GM19468 (cell line): Measurements from ENCODE around the gene ZNF785.
"Not testable (repeated sequence)": the region's sequence is repeated elsewhere in the genome, so short reads cannot be mapped to it uniquely, and the experiment has no call there.

Experiments used
- ATAC-seq: cut with Tn5 transposase; IDR thresholded peaks from one replicate; pipeline ENCODE4 v1.9.1; 2021; ENCODE audit warnings: mild to moderate bottlenecking, moderate library complexity, moderate number of reproducible peaks; ENCODE audit not compliant: unreplicated experiment; ENCODE audit errors: extremely low read depth

ZNF785 gene

DNA sequence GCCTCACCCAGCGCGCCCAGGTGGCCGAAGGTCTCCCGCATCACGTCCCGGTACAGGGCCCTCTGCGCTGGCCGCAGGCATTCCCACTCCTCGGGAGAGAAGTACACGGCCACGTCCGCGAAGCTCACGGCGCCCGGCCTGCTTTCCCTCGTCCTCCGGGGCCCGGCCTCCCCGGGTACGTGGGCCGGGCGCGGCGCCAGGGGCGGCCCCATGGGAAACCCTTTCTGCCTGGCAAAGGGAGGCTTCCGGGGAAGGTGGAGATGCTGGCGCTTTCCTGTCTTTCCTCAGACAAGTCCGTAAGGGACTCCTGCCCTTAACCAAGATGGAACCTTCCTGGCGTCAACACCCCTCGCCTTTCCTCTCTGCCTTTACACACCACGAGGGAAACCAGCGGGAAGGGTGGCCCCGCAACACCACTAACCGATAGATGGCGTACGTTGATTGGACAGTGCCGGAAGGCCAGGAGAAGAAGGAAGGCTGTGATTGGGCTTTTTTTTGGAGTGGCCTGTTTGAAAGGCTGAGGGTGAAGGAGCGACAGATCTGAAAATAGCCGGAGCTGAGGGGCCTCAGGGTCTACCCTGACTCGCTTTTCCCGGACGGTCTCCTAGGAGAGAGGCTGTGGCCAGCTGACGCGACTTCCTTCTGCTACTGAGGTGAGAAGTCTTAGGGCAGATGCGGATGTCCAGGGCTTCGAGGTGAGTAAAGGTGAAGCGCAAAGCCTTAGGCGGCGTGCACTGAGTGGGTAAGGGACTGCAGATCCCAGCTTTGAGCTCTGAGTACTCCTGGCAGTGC, at the start of gene ZNF785:
TSS of gene ZNF785 (minus strand) at position 298 of the 792 bp plus-strand sequence. CDS start at position 212, 86 bp downstream.
- peak; percentile 85 for ATAC-seq

DNA sequence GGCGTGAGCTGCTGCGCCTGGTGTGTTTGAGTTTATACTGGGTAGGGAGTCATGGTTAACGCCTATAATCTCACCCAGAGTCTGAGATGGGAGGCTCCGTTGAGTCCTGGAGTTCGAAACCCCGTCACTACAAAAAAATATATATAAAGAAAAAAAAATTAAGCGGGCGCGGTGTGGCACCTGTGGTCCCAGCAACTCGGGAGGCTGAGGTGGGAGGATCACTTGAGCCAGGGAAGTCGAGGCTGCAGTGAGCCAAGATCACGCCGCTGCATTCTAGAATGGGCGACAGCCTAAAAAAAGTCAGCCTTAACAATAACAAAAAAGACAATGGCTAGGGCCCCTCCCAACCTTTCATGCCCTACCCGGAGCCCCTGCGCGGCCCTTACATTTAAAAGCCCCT, 48.0 kb upstream of the ZNF785 start:
- ATAC-seq = no peak

DNA sequence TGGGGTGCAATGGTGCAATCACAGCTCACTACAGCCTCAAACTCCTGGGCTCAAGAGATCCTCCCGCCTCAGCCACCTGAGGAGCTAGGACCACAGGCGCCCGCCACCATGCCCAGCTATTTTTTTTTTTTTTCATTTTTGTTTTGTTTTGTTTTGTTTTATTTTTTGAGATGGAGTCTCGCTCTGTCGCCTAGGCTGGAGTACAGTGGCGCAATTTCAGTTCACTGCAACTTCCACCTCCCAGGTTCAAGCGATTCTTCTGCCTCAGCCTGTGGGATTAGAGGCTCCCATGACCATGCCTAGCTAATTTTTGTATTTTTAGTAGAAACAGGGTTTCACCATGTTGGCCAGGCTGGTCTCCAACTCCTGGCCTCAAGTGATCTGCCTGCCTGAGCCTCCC, 47.0 kb upstream of the ZNF785 start:
- ATAC-seq = not testable (repeated sequence)

DNA sequence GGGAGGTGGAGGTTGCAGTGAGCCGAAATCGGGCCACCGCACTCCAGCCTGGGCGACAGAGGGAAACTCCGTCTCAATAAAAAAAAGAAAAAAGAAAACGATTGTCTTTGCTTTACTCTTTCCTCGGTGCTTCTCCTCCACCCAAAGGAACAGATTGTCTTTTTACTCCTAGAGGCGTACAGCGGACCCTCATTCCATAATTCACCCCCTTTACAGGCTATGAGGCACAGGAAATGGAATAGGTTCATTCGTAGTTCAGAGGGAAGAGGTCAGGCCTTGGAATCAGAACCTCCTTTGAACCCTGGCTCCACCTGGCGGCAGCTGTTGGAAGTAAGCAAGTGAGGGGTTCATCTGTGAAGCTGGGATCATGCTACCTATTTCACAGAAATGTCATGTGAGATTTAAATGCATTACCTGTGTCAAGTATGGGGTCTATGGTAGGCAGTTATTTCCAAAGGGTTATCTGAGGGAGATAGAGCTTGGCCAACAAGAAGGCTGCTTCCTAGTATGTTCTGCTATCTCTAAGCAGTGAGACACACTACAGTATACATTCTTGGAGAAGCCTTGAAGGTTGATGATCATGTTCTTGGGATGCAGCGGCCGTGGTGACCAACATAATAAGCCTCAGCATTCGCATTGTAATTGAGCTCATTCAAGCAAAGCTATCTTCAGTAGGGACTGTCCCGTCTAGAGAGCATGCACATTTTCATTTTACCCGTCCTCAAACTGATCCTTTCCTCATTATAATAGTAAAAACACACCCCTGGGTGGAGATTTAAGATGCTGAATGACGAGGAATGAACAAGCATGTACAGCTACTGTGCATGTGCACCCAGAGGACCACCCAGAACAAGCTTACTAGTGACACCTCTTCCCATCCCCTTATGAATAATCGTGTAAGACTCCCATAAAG, 43.4 kb upstream of the ZNF785 start:
- no peak for ATAC-seq

GRCh38 chr16:30626236-30626635, 40.7 kb upstream of the ZNF785 start:
- no peak for ATAC-seq

GRCh38 chr16:30623536-30624283, 38.2 kb upstream of the ZNF785 start:
- no peak for ATAC-seq

DNA sequence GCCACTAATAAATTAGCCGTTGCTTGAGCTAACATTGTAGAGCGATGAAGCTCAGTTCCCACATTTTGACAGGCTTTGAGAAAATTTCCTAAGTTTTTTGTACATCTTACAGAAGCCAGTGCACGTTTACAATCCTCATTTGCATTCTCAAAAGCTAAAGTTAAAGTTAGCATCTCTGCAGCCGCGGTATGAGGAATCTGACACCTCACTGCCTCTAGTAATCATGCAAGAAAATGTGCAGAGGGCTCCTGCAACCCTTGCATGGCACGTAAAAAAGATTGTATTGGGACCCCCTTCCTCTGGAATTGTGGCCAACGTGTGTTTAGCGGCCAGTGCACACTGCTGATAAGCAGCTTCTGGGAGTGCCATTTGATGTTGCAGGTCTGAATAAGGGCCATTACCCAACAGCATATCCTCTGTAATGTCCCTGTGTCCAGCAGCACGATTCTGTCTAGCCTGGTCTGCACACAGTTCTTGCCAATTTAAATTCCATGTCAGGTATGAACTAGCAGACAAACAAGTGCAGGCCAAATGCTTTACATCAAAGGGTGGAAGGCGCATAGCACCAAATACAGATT, 37.0 kb upstream of the ZNF785 start:
- no peak for ATAC-seq

DNA sequence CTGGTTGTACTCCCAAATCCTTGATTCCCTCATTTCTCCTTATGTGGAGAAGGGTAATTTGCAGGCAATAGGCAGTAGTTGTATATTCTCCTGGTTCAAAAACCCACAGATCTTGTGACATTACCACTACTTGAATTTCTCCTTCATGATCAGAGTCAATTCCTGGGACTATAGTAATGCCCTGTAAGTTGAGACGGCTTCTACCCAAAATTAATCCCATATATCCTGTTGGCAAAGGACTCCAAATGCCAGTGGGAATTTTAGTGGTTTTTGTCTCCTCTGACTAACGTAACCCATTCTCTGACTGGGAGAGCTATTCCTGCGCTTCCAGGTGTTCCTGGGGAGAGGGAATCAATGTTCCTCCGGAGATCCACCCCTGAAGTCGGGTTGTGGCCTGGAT, 36.3 kb upstream of the ZNF785 start:
- no peak for ATAC-seq

DNA sequence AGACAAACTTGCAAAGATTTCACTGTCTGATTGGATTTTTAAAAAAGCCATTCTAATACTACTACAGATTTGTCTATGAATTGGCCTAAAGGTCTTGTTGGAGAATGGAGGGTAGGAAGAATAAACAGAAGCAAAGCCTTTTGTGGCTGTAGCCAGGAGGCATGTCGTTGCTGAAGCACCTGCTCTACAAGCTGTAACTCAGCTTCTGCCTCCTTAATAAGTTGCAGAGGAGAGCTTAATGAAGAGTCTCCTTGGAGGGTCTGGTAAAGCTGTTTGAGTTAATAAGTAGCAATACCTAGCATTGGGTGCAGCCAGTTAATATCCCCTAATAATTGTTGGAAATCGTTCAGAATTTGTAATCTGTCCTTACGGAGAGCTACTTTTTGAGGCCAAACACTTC, 34.7 kb upstream of the ZNF785 start:
- no peak for ATAC-seq

- ATAC-seq = no peak
These were observed 34.1 kb upstream of the ZNF785 start for GRCh38 chr16:30619638-30620037.

GRCh38 chr16:30619202-30619601, 33.7 kb upstream of the ZNF785 start:
- ATAC-seq = no peak

GRCh38 chr16:30615358-30616091, 30.0 kb upstream of the ZNF785 start:
- ATAC-seq = no peak

- peak; percentile 39 for ATAC-seq
These were observed 24.7 kb upstream of the ZNF785 start, which contains the start of gene ZNF689 for GRCh38 chr16:30609926-30610839. Gene ZNF689, minus strand, starts transcription at chr16:30610389. Its CDS starts 348 bp downstream, at chr16:30610041.

GRCh38 chr16:30609002-30609925, 23.8 kb upstream of the ZNF785 start:
- no peak for ATAC-seq

DNA sequence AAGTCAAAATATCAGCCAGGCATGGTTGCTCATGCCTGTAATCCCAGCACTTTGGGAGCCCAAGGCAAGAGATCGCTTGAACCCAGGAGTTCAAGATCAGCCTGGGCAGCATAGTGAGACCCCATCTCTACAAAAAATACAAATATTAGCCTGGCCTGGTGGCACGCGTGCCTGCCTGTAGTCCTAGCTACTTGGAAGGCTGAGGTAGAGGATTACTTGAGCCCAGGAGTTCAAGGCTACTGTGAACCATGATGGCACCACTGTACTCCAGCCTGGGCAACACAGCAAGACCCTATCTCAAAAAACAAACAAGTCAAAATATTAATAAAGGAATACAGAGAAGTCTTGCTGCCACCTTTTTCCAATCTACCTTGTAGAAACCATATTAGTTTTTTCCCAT, 20.5 kb upstream of the ZNF785 start:
- no peak for ATAC-seq

DNA sequence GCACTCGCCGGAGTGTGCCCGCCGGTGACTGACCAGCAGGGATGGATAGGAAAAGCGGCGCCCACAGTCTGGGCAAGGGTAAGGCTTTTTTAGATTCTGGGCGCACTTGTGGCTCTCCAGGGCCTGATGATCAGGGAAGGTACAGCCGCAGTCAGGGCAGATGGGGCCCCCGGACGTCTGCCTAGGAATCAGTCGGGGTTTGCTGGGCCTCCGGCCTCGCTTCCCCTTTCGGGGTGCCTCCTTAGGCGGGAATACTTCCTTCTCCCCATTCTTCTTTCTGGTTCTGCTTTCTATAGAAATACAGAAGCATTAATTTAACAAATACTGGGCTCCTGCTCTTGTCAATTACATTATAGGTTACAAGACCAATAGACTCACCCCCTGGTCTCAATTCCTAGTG, 19.7 kb upstream of the ZNF785 start:
- ATAC-seq = no peak

- no peak for ATAC-seq
These were observed 18.9 kb upstream of the ZNF785 start for GRCh38 chr16:30604316-30604947.
